GM21825 (cell line): ENCODE measurements around the gene MPHOSPH8.
A peak's percentile ranks its signal among the peaks of the same experiment; 100 is the strongest.

Source experiments
- ATAC-seq: cut with Tn5 transposase; IDR thresholded peaks from one replicate; pipeline ENCODE4 v1.9.1; 2021; ENCODE audit warnings: mild to moderate bottlenecking, moderate library complexity; ENCODE audit not compliant: unreplicated experiment

Gene MPHOSPH8

GRCh38 chr13:19633479-19634255, at the start of gene MPHOSPH8:
Gene MPHOSPH8 (plus strand): TSS chr13:19633659. CDS start chr13:19633749, 90 bp downstream.
- ATAC-seq: peak; percentile 98

GRCh38 chr13:19586904-19587634, 46.4 kb upstream of the MPHOSPH8 start:
- ATAC-seq: peak; percentile 76

DNA sequence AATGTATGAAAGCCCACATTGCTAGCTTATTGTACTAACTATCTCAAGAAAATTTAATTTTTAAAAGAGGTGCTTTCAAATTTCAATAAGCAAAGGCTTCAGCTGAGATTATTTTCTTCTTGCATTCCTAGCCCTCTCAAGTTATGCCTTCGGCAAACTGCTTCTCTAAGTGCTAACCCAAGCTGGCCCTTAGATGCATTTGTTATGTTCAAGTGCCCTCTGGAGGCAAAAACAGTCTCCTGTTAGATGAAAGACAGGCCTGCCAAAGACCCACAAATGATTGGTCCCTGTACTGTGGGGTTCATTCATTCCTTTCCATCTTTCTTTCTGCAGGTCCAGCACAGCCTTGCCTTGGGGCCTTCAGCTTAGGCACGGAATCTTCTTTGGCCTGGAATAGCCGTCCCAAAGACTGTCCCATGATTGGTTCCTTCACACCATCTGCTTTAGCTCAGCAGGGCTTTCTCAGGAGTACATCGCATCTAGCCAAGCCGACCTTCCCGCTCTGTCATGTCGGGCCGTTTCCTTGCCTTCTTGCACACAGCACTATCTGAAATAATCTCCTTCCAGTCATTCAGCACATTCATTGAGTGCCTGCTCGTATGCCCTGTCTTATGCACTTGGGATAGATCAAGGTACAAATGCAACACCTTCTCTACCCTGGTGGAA, 45.7 kb upstream of the MPHOSPH8 start:
- ATAC-seq: peak; percentile 63

DNA sequence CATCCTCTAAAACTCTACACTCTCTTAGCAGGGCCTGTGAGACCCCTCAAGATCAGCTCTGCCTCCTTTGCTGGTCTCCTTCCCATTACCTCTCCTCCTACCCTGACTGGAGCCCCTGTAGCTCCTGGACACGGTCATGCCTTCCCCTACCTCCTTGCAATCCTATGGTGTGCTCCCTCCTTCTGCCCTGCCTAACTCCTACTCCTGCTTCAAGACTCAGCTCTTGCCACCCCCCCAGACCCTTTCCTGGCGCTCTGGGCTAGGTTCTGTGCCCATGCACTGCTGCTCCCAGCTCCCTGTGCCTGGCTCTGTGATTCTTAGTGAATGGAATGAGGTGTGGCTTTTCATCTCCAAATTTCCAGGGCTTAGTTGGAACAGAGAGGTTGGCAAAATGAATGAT, 44.1 kb upstream of the MPHOSPH8 start:
- ATAC-seq: no peak

DNA sequence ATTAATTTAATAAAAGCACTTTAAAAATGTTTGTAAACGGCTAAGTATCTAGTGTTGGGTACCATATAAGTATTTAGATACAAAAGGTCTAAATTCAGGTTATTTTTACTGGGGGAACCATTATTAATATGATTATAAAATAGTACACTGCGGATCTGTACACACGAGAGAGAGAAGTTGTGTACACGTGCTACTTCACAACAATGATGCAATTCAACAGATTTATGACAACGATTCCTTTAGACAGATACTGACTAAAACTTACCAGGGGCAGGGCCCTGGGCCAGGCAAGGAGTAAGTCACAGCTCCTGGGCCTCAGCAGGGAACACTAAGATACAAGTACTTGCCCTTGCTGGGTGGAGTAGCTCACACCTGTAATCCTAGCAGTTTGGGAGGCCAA, 43.0 kb upstream of the MPHOSPH8 start:
- no peak for ATAC-seq

- ATAC-seq: no peak
Measured at GRCh38 chr13:19591864-19592263, 41.6 kb upstream of the MPHOSPH8 start.

GRCh38 chr13:19592657-19593180, 40.7 kb upstream of the MPHOSPH8 start:
- ATAC-seq: no peak

GRCh38 chr13:19596086-19596485, 37.4 kb upstream of the MPHOSPH8 start:
- ATAC-seq: no peak

- ATAC-seq: no peak
Measured at GRCh38 chr13:19596960-19597361, 36.5 kb upstream of the MPHOSPH8 start.

DNA sequence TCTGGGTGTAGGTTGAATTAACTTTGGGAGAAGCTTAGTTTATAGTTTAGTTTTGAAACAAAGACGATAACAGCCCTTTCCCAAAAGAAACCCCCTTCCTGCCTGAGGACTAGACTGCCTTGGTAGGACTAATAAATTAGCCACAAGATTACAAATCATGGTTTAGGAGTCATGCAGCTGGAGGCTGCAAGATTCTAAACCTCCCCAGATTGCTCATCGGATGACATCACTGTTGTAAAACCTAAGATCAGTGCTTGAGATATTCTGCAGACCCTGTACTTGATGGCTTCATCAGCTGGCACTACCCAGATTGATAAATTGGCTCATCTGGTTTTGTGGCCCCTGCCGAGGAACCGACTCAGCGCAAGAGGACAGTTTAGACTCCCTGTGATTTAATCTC, 35.9 kb upstream of the MPHOSPH8 start:
- ATAC-seq: no peak

GRCh38 chr13:19601749-19602725, 31.4 kb upstream of the MPHOSPH8 start:
- peak; percentile 87 for ATAC-seq

DNA sequence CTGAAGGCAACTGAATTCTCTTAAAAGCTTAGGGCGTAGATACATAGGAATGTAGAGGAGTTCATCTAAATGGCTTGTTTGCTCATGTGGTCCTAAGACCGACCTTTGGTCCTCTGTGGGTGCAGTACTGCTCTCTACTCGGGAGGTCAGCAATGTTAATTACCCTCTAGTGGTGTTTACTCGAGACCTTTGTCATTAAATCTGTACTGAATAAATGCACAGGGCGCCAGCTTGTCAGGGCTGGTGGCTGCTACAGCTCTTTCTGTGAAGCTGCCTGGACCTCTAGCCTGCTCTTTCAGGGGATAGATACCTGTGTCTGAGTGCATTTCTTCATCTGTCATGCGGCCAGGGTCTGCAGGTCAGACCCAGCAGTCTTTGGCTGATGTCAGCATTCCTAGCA, 29.2 kb upstream of the MPHOSPH8 start:
- no peak for ATAC-seq

- no peak for ATAC-seq
Measured at GRCh38 chr13:19605161-19605955, 28.1 kb upstream of the MPHOSPH8 start.

- ATAC-seq: no peak
Measured at GRCh38 chr13:19606152-19606551, 27.3 kb upstream of the MPHOSPH8 start.

- ATAC-seq: no peak
Measured at GRCh38 chr13:19606737-19607136, 26.7 kb upstream of the MPHOSPH8 start.

- no peak for ATAC-seq
Measured at GRCh38 chr13:19607523-19608078, 25.9 kb upstream of the MPHOSPH8 start.

- no peak for ATAC-seq
Measured at GRCh38 chr13:19618977-19619376, 14.5 kb upstream of the MPHOSPH8 start.

GRCh38 chr13:19622193-19622592, 11.3 kb upstream of the MPHOSPH8 start:
- no peak for ATAC-seq

- no peak for ATAC-seq
Measured at GRCh38 chr13:19624265-19624664, 9.2 kb upstream of the MPHOSPH8 start.
